ENCODE results near the gene SLC13A3. TPM values are rescaled to one million over a fixed set of nuclear protein-coding genes. Genes with fewer than 3 reads are reported as not detected.

SLC13A3 gene
- total RNA-seq, 1 experiment from 2014 or later, result 1.3 TPM

- Histone ChIP-seq H3K27ac (ENCODE audit: low read depth, low read length, poor library complexity, severe bottlenecking) (no peak overlapping the region), H3K27me3 (replicated peaks; ENCODE audit: insufficient read depth, low read depth, low read length, poor library complexity) (peaks cover 4% of the 10 kb centered on the region), H3K4me3 (ENCODE audit: low read depth, low read length, poor library complexity, severe bottlenecking) (no peak overlapping the region), H3K9me3 (ENCODE audit: low read depth, low read length, poor library complexity, severe bottlenecking) (no peaks in the 10 kb centered on the region), H3K36me3 (ENCODE audit: insufficient read depth, low read length, poor library complexity, severe bottlenecking) (no peaks in the 10 kb centered on the region), H3K4me1 (ENCODE audit: insufficient read depth, low read length, poor library complexity, severe bottlenecking) (no peaks in the 10 kb centered on the region)
- intact Hi-C loops (cut with micrococcal nuclease; ENCODE audit: unreplicated experiment), result no loop called here
- DNase-seq (ENCODE audit: low spot score), result no peak
- CTCF ChIA-PET, result no interaction called here
- POLR2A ChIA-PET (ENCODE audit: low non-redundant PET), result no interaction called here
- BruUV-seq (replicated peaks), result no TSS peak
- TF ChIP-seq EZH2 (IDR thresholded peaks at IDR 0.05; ENCODE audit: borderline replicate concordance, low read depth, low read length, poor library complexity, severe bottlenecking) (no peak), CTCF (conservative IDR thresholded peaks at IDR 0.05; ENCODE audit: low read depth, low read length) (no peak)
Measured at GRCh38 chr20:46555370-46555956, 95.8 kb downstream of the SLC13A3 start.

- intact Hi-C loops (cut with micrococcal nuclease; ENCODE audit: unreplicated experiment), result no loop called here
- Histone ChIP-seq H3K36me3 (ENCODE audit: insufficient read depth, low read length, poor library complexity, severe bottlenecking) (no peaks in the 10 kb centered on the region), H3K27ac (ENCODE audit: low read depth, low read length, poor library complexity, severe bottlenecking) (no peak overlapping the region), H3K4me3 (ENCODE audit: low read depth, low read length, poor library complexity, severe bottlenecking) (no peak overlapping the region), H3K27me3 (replicated peaks; ENCODE audit: insufficient read depth, low read depth, low read length, poor library complexity) (peaks cover 4% of the 10 kb centered on the region), H3K9me3 (ENCODE audit: low read depth, low read length, poor library complexity, severe bottlenecking) (no peaks in the 10 kb centered on the region), H3K4me1 (ENCODE audit: insufficient read depth, low read length, poor library complexity, severe bottlenecking) (no peaks in the 10 kb centered on the region)
- BruUV-seq (replicated peaks), result no TSS peak
- POLR2A ChIA-PET (ENCODE audit: low non-redundant PET), result interaction anchor here (0.6 kb wide), 1 partner anchor 754 kb away, joined by 6 read pairs; no protein-coding TSS in a partner anchor
- TF ChIP-seq CTCF (conservative IDR thresholded peaks at IDR 0.05; ENCODE audit: low read depth, low read length), result no peak
- TF ChIP-seq EZH2 (IDR thresholded peaks at IDR 0.05; ENCODE audit: borderline replicate concordance, low read depth, low read length, poor library complexity, severe bottlenecking), result no peak
- CTCF ChIA-PET, result no interaction called here
- no peak for DNase-seq (ENCODE audit: low spot score)
Measured at GRCh38 chr20:46554828-46555227, 96.4 kb downstream of the SLC13A3 start.

GRCh38 chr20:46553926-46554325 is 97.3 kb downstream of the SLC13A3 start:
- no peaks in the 10 kb centered on the region for H3K4me1 ChIP-seq (ENCODE audit: insufficient read depth, low read length, poor library complexity, severe bottlenecking)
- intact Hi-C loops (cut with micrococcal nuclease; ENCODE audit: unreplicated experiment), result no loop called here
- H3K4me3 ChIP-seq (ENCODE audit: low read depth, low read length, poor library complexity, severe bottlenecking), result no peak overlapping the region
- DNase-seq (ENCODE audit: low spot score), result no peak
- no TSS peak for BruUV-seq (replicated peaks)
- ChIA-PET CTCF (no interaction called here), POLR2A (ENCODE audit: low non-redundant PET) (no interaction called here)
- H3K27ac ChIP-seq (ENCODE audit: low read depth, low read length, poor library complexity, severe bottlenecking), result no peak overlapping the region
- no peak for TF ChIP-seq CTCF (conservative IDR thresholded peaks at IDR 0.05; ENCODE audit: low read depth, low read length)
- TF ChIP-seq EZH2 (IDR thresholded peaks at IDR 0.05; ENCODE audit: borderline replicate concordance, low read depth, low read length, poor library complexity, severe bottlenecking), result no peak
- H3K9me3 ChIP-seq (ENCODE audit: low read depth, low read length, poor library complexity, severe bottlenecking), result no peaks in the 10 kb centered on the region
- H3K36me3 ChIP-seq (ENCODE audit: insufficient read depth, low read length, poor library complexity, severe bottlenecking), result no peaks in the 10 kb centered on the region
- H3K27me3 ChIP-seq (replicated peaks; ENCODE audit: insufficient read depth, low read depth, low read length, poor library complexity), result peaks cover 4% of the 10 kb centered on the region
